Measurements from ENCODE around the gene NKX2-3. TPM values are rescaled to one million over a fixed set of nuclear protein-coding genes. Genes with fewer than 3 reads are reported as not detected.

The NKX2-3 gene
- total and polyA plus RNA-seq, 2 of the 8 experiments (the other 6 are each of a cell fraction or from before 2014, with no cell fraction given) = not detected

- no peak overlapping the region for H3K56ac ChIP-seq (replicated peaks; ENCODE audit: insufficient read length, low read depth, low read length)
- H2BK15ac ChIP-seq (ENCODE audit: low read length) = peak overlapping the region; percentile 12; the same call in 1 of the 2 replicates
- H3K4me3 ChIP-seq (ENCODE audit: extremely low read depth in 1 of 4, insufficient read depth in 2 of 4, low read depth in 3 of 4, low read length in 4 of 4) = no peak overlapping the region
- WGBS, 2 experiments (ENCODE audit: extremely low coverage in 1 of 2, insufficient coverage in 1 of 2, insufficient read length in 1 of 2, insufficient replicate concordance in 2 of 2, low coverage in 1 of 2, low lambda C conversion rate in 2 of 2, missing lambda C conversion rate in 1 of 2) = 23% methylated on average over 6 of the region's 6 CpGs; no CpG with 5 or more reads in 1 of the 2 experiments
- no peak overlapping the region; the same call in 1 of the 2 replicates for H2BK12ac ChIP-seq (ENCODE audit: low read depth, low read length)
- H4K8ac ChIP-seq (ENCODE audit: extremely low read depth, insufficient read depth, low read length) = no peak overlapping the region
- H2BK5ac ChIP-seq (ENCODE audit: low read depth, low read length) = no peak overlapping the region
- H3K9me3 ChIP-seq (ENCODE audit: insufficient read depth in 2 of 2, low read depth in 1 of 2, low read length in 1 of 2) = no peaks in the 10 kb centered on the region
- H3K4ac ChIP-seq (replicated peaks; ENCODE audit: insufficient read length, low read depth, low read length) = no peak overlapping the region
- H3K14ac ChIP-seq (ENCODE audit: insufficient read length) = no peak overlapping the region
- H3K4me1 ChIP-seq (replicated peaks in 1 of 4; ENCODE audit: control insufficient read depth in 3 of 4, insufficient read depth in 4 of 4, low read length in 3 of 4) = peaks cover 2 to 32% (median 21%) of the 10 kb centered on the region in 4 experiments
- peak overlapping the region in 1 of 2 experiments; percentile 81; a peak in 1 of 4 replicates for H3K4me2 ChIP-seq (ENCODE audit: insufficient read depth in 1 of 2, low read depth in 2 of 2, low read length in 2 of 2)
- H3K23ac ChIP-seq (ENCODE audit: insufficient read length) = no peak overlapping the region
- DNase-seq (ENCODE audit: low read depth in 1 of 2, low spot score in 2 of 2) (no peak), FAIRE-seq (no peak)
- H3K27me3 ChIP-seq (replicated peaks in 1 of 4; ENCODE audit: control insufficient read depth in 3 of 4, extremely low read depth in 1 of 4, insufficient read depth in 3 of 4, low read length in 3 of 4) = peaks cover 84 to 96% (median 92%) of the 10 kb centered on the region in 4 experiments
- POLR2A ChIA-PET (ENCODE audit: partially characterized antibody) = interaction anchor here (1.0 to 1.4 kb wide), 5 partner anchors 13 to 112 kb away, joined by 3 to 4 read pairs (median 3); no protein-coding TSS in a partner anchor
- no peak overlapping the region for H2AFZ ChIP-seq (ENCODE audit: low read length)
- no peak overlapping the region for H4K91ac ChIP-seq (replicated peaks; ENCODE audit: insufficient read length, low read length)
- no peak overlapping the region for H2BK20ac ChIP-seq (ENCODE audit: low read length)
- CTCF ChIA-PET (ENCODE audit: partially characterized antibody) = interaction anchor here (0.6 to 2.4 kb wide), 4 partner anchors 18 to 103 kb away, joined by 3 to 10 read pairs (median 4); no protein-coding TSS in a partner anchor
- H3K79me2 ChIP-seq (ENCODE audit: control insufficient read depth in 1 of 2, insufficient read depth in 2 of 2, low read length in 2 of 2) = no peaks in the 10 kb centered on the region
- H4K20me1 ChIP-seq (replicated peaks in 1 of 2; ENCODE audit: control insufficient read depth in 1 of 2, insufficient read depth in 2 of 2, low read length in 2 of 2) = peaks cover 30 to 31% of the 10 kb centered on the region in 2 experiments
- H3K79me1 ChIP-seq (ENCODE audit: low read depth, low read length) = no peaks in the 10 kb centered on the region
- H3K23me2 ChIP-seq (ENCODE audit: low read depth, low read length) = peaks cover 5% of the 10 kb centered on the region; the same call in 1 of the 2 replicates
- H4K5ac ChIP-seq (ENCODE audit: insufficient read length, low read depth, low read length) = no peak overlapping the region
- peaks cover 0 to 7% (median 0%) of the 10 kb centered on the region in 4 experiments; a peak in 1 of 8 replicates for H3K36me3 ChIP-seq (ENCODE audit: control insufficient read depth in 2 of 4, insufficient read depth in 4 of 4, low read length in 3 of 4)
- H3K18ac ChIP-seq (ENCODE audit: extremely low read depth, low read length) = no peak overlapping the region
- 0 out of 2 replicates have a peak overlapping the region, but pooled peaks have one; percentile 40 for H2AK5ac ChIP-seq (ENCODE audit: low read depth, low read length)
- H2BK120ac ChIP-seq (replicated peaks; ENCODE audit: low read depth, low read length) = no peak overlapping the region
- H3K27ac ChIP-seq (ENCODE audit: low read depth, low read length) = no peak overlapping the region
- TF ChIP-seq EZH2 (IDR thresholded peaks at IDR 0.05; ENCODE audit: low read depth, low read length, severe bottlenecking) (peak; percentile 73), SUZ12 (IDR thresholded peaks at IDR 0.05; ENCODE audit: low read length) (peak; percentile 80; the same call in 1 of the 2 replicates)
- TF ChIP-seq, protein P1, sequence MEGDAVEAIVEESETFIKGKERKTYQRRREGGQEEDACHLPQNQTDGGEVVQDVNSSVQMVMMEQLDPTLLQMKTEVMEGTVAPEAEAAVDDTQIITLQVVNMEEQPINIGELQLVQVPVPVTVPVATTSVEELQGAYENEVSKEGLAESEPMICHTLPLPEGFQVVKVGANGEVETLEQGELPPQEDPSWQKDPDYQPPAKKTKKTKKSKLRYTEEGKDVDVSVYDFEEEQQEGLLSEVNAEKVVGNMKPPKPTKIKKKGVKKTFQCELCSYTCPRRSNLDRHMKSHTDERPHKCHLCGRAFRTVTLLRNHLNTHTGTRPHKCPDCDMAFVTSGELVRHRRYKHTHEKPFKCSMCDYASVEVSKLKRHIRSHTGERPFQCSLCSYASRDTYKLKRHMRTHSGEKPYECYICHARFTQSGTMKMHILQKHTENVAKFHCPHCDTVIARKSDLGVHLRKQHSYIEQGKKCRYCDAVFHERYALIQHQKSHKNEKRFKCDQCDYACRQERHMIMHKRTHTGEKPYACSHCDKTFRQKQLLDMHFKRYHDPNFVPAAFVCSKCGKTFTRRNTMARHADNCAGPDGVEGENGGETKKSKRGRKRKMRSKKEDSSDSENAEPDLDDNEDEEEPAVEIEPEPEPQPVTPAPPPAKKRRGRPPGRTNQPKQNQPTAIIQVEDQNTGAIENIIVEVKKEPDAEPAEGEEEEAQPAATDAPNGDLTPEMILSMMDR (IDR thresholded peaks at IDR 0.05; ENCODE audit: control extremely low read depth in 1 of 3, insufficient read depth in 1 of 3, low read depth in 1 of 3, low read length in 3 of 3) = no peak
- H3K9ac ChIP-seq (replicated peaks in 1 of 4; ENCODE audit: extremely low read depth in 1 of 4, low read depth in 3 of 4, low read length in 3 of 4) = no peak overlapping the region
Observed at GRCh38 chr10:99539120-99539519, 6.4 kb downstream of the NKX2-3 start.
